CD14-positive monocyte (primary cell): ENCODE results near the gene DACT3. TPM values are rescaled to one million over a fixed set of nuclear protein-coding genes. Genes with fewer than 3 reads are reported as not detected.

Experiments
- DNase-seq, 3 donors: peaks; one replicate each; pipeline ENCODE4 v3.0.0-alpha.2; 2011 to 2022
- H2AFZ ChIP-seq: 2 replicates; pipeline ENCODE4 v1.6.0; 2012; ENCODE audit warnings: mild to moderate bottlenecking, low read depth, low read length, inconsistent platforms; ENCODE audit not compliant: insufficient read depth, poor library complexity, severe bottlenecking
- H3K27ac ChIP-seq, 2 donors: 1 replicate in 1 of 2; 2 replicates in 1 of 2; pipeline ENCODE4 v1.5.1; 2012 to 2013; ENCODE audit warnings: low read length in 2 of 2, control low read depth in 1 of 2, inconsistent platforms in 1 of 2, low read depth in 1 of 2, mild to moderate bottlenecking in 1 of 2
- H3K27me3 ChIP-seq, 2 donors: one replicate each; pipeline versions ENCODE4 v1.6.0 to v1.6.1; 2011 to 2013; ENCODE audit warnings: low read length in 2 of 2; ENCODE audit not compliant: control insufficient read depth in 2 of 2, insufficient read depth in 2 of 2
- H3K36me3 ChIP-seq, 2 donors: replicated peaks in 1 of 2; 1 replicate in 1 of 2; 2 replicates in 1 of 2; pipeline versions ENCODE4 v1.5.1 to v1.6.1; 2012 to 2013; ENCODE audit warnings: low read length in 2 of 2, control low read depth in 1 of 2, inconsistent platforms in 1 of 2, mild to moderate bottlenecking in 1 of 2; ENCODE audit not compliant: insufficient read depth in 2 of 2, control insufficient read depth in 1 of 2
- H3K4me1 ChIP-seq, 2 donors: 1 replicate in 1 of 2; 2 replicates in 1 of 2; pipeline versions ENCODE4 v1.5.1 to v1.6.1; 2012 to 2013; ENCODE audit warnings: low read length in 2 of 2, control low read depth in 1 of 2, inconsistent platforms in 1 of 2, mild to moderate bottlenecking in 1 of 2, moderate library complexity in 1 of 2; ENCODE audit not compliant: insufficient read depth in 2 of 2, control insufficient read depth in 1 of 2
- H3K4me2 ChIP-seq: replicated peaks from 2 replicates; pipeline ENCODE3; 2012; ENCODE audit warnings: low read length, moderate library complexity, mild to moderate bottlenecking; ENCODE audit not compliant: poor library complexity, severe bottlenecking; ENCODE audit errors: extremely low read depth
- H3K4me3 ChIP-seq, 3 experiments: fragments of 200-600 bp in 1 of 3; sonication (generic) in 1 of 3; replicated peaks in 1 of 3; 1 replicate in 2 of 3; 2 replicates in 1 of 3; pipeline ENCODE4 v1.5.1; 2011 to 2013; ENCODE audit warnings: low read length in 3 of 3, mild to moderate bottlenecking in 3 of 3, control low read depth in 2 of 3, low read depth in 2 of 3, inconsistent platforms in 1 of 3, moderate library complexity in 1 of 3
- H3K79me2 ChIP-seq: 2 replicates; pipeline ENCODE4 v1.6.0; 2012; ENCODE audit warnings: mild to moderate bottlenecking, control low read depth, inconsistent platforms, low read length, moderate library complexity; ENCODE audit not compliant: insufficient read depth
- H3K9ac ChIP-seq: 2 replicates; pipeline ENCODE4 v1.6.0; 2017; ENCODE audit warnings: low read length, mild to moderate bottlenecking; ENCODE audit not compliant: insufficient read depth, poor library complexity, severe bottlenecking
- H3K9me3 ChIP-seq, 2 donors: replicated peaks in 1 of 2; 1 replicate in 1 of 2; 2 replicates in 1 of 2; pipeline versions ENCODE4 v1.5.1 to v1.6.1; 2012 to 2013; ENCODE audit warnings: low read length in 2 of 2, control low read depth in 1 of 2; ENCODE audit not compliant: control insufficient read depth in 1 of 2, insufficient read depth in 1 of 2
- H4K20me1 ChIP-seq: 2 replicates; pipeline ENCODE4 v1.6.0; 2012; ENCODE audit warnings: mild to moderate bottlenecking, low read length, control low read depth, moderate library complexity; ENCODE audit not compliant: insufficient read depth
- H3K27ac Mint-ChIP-seq, 7 donors: one replicate each; pipeline ENCODE4 v1.8.0; 2020; ENCODE audit warnings: mild to moderate bottlenecking in 7 of 7, mixed read lengths in 7 of 7, moderate library complexity in 6 of 7, inconsistent platforms in 2 of 7
- H3K27me3 Mint-ChIP-seq, 3 donors: one replicate each; pipeline ENCODE4 v1.8.0; 2021 to 2022; ENCODE audit warnings: low read depth in 3 of 3, mild to moderate bottlenecking in 3 of 3, mixed read lengths in 3 of 3, moderate library complexity in 3 of 3, inconsistent platforms in 1 of 3
- H3K36me3 Mint-ChIP-seq, 2 donors: one replicate each; pipeline ENCODE4 v1.8.0; 2020; ENCODE audit warnings: mixed read lengths in 2 of 2, inconsistent platforms in 1 of 2, mild to moderate bottlenecking in 1 of 2
- H3K4me1 Mint-ChIP-seq: one replicate; pipeline ENCODE4 v1.8.0; 2020; ENCODE audit warnings: mild to moderate bottlenecking, mixed read lengths
- H3K4me3 Mint-ChIP-seq, 2 donors: one replicate each; pipeline ENCODE4 v1.8.0; 2020; ENCODE audit warnings: mild to moderate bottlenecking in 2 of 2, mixed read lengths in 2 of 2, moderate library complexity in 1 of 2
- H3K9me3 Mint-ChIP-seq, 7 donors: one replicate each; pipeline ENCODE4 v1.8.0; 2020 to 2022; ENCODE audit warnings: mixed read lengths in 7 of 7, mild to moderate bottlenecking in 6 of 7, moderate library complexity in 6 of 7, inconsistent platforms in 2 of 7
- whole genome bisulfite sequencing: methylation state at CpG from one replicate; pipeline ENCODE4 v1.1.5; 2013; ENCODE audit warnings: missing lambda C conversion rate; ENCODE audit not compliant: insufficient coverage; 5-methylcytosine and 5-hydroxymethylcytosine counted together
- intact Hi-C, 2 donors: fragments of 100-400 bp; cut with micrococcal nuclease; formaldehyde crosslinking; loops; one replicate each; pipeline versions ENCODE4 v1.15.0 to v1.15.1; 2023
- polyA plus RNA-seq, 3 donors: library from polyadenylated mRNA; depleted of rRNA in 1 of 3; unstranded in 2 of 3; stranded (reverse) in 1 of 3; fragments of 300-500 nt in 2 of 3; fragments of >200 nt in 1 of 3; fragmentation: Illumina TruSeq in 2 of 3; gene quantifications; 1 replicate in 2 of 3; 2 replicates in 1 of 3; pipeline ENCODE4 v1.2.3, GENCODE V29; 2012 to 2021
- TF ChIP-seq, protein P1 (sequence below): fragments of 200-600 bp; IDR thresholded peaks from one replicate; pipeline ENCODE4 v1.8.0; 2022; ENCODE audit warnings: antibody characterized with exemption, mild to moderate bottlenecking

Gene DACT3
- polyA plus RNA-seq, 3 donors, result 0.05 to 0.23 (median 0.09) TPM

DNA sequence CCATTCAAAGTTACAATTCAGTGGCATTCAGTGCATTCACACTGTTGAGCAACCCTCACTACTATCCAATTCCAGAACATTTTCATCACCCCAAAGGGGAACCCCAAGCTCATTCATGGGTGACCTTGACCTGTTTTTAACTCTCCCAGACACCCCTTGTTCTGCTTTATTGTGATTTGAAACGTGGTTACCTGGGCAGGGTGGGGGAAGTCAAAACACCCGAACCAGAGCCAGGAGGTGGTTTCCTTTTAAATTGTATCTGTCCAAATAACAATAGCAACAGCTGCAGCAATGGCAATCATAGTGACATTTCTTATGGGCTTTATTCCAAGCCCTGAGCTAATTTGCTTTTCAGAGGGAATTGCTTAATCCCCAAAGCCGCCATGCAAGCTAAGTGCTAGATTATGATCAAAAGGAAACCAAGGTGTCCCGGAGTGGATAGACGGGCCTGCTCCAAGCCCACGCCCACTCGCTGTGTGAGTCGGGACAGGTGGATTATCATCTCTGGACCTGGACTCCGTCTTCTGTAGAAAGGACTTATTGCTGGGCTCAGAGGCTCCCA lies 42.2 kb downstream of the DACT3 start:
- Histone ChIP-seq H3K27ac (peak overlapping the region; percentile 84 to 91), H3K79me2 (peaks cover 6% of the 10 kb centered on the region), H3K4me3 (peak overlapping the region in 1 of 3 experiments; percentile 43), H3K9me3 (no peaks in the 10 kb centered on the region), H3K4me2 (peak overlapping the region; percentile 48), H3K27me3 (peaks cover 0 to 12% of the 10 kb centered on the region in 2 donors), H3K4me1 (peaks cover 65 to 72% of the 10 kb centered on the region in 2 donors), H3K9ac (no peak overlapping the region), H3K36me3 (peaks cover 0 to 4% of the 10 kb centered on the region in 2 donors), H2AFZ (no peak overlapping the region), H4K20me1 (no peaks in the 10 kb centered on the region)
- peak overlapping the region; percentile 91 to 96 (median 94) for H3K27ac Mint-ChIP-seq
- intact Hi-C loops, result loop anchor here (5.0 to 10.0 kb wide), 2 partner anchors 96 to 114 kb away; partner anchors contain the start of gene PRKD2 (in 1 of the 2)
- H3K4me3 Mint-ChIP-seq, result peak overlapping the region; percentile 66 to 83
- TF ChIP-seq, protein P1, sequence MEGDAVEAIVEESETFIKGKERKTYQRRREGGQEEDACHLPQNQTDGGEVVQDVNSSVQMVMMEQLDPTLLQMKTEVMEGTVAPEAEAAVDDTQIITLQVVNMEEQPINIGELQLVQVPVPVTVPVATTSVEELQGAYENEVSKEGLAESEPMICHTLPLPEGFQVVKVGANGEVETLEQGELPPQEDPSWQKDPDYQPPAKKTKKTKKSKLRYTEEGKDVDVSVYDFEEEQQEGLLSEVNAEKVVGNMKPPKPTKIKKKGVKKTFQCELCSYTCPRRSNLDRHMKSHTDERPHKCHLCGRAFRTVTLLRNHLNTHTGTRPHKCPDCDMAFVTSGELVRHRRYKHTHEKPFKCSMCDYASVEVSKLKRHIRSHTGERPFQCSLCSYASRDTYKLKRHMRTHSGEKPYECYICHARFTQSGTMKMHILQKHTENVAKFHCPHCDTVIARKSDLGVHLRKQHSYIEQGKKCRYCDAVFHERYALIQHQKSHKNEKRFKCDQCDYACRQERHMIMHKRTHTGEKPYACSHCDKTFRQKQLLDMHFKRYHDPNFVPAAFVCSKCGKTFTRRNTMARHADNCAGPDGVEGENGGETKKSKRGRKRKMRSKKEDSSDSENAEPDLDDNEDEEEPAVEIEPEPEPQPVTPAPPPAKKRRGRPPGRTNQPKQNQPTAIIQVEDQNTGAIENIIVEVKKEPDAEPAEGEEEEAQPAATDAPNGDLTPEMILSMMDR, result no peak
- WGBS, result 37% methylated on average over 7 of the region's 9 CpGs
- peaks cover 27 to 30% (median 28%) of the 10 kb centered on the region in 3 donors for H3K27me3 Mint-ChIP-seq
- peak; percentile 65 to 83 (median 72) for DNase-seq
- H3K36me3 Mint-ChIP-seq, result peaks cover 24 to 26% of the 10 kb centered on the region in 2 donors
- H3K4me1 Mint-ChIP-seq, result peaks cover 63% of the 10 kb centered on the region
- H3K9me3 Mint-ChIP-seq, result peaks cover 0 to 5% (median 0%) of the 10 kb centered on the region in 7 donors

DNA sequence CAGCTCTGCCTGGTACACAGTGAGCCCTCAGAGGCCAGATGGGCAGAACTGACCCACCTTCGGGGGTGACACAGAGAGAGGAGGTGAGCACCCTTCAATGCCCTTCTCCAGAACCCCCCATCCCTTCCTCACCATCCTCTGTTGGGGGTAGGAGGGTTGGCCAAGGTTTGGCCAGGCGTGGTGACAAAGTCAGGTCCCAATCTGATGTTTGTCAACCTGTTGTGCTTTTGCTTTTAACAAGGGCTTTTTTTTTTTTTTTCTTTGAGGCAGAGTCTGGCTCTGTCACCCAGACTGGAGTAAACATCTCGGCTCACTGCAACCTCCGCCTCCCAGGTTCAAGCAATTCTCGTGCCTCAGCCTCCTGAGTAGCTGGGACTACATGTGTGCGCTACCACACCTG lies 43.4 kb downstream of the DACT3 start:
- no peak overlapping the region for H3K4me2 ChIP-seq
- no peak overlapping the region for H3K4me3 ChIP-seq
- peaks cover 0 to 14% of the 10 kb centered on the region in 2 donors for H3K27me3 ChIP-seq
- peak overlapping the region in 2 of 7 donors; percentile 77 to 85 for H3K27ac Mint-ChIP-seq
- TF ChIP-seq, protein P1, result no peak
- H3K4me1 Mint-ChIP-seq, result peaks cover 58% of the 10 kb centered on the region
- DNase-seq, result no peak
- WGBS, result 100% methylated on average over 3 of the region's 6 CpGs
- H3K4me1 ChIP-seq, result peaks cover 57 to 63% of the 10 kb centered on the region in 2 donors
- H4K20me1 ChIP-seq, result no peaks in the 10 kb centered on the region
- peaks cover 21 to 22% of the 10 kb centered on the region in 2 donors for H3K36me3 Mint-ChIP-seq
- peaks cover 28 to 36% (median 31%) of the 10 kb centered on the region in 3 donors for H3K27me3 Mint-ChIP-seq
- H3K36me3 ChIP-seq, result peaks cover 0 to 4% of the 10 kb centered on the region in 2 donors
- H3K4me3 Mint-ChIP-seq, result no peak overlapping the region
- peaks cover 0 to 5% (median 0%) of the 10 kb centered on the region in 7 donors for H3K9me3 Mint-ChIP-seq
- H3K79me2 ChIP-seq, result no peaks in the 10 kb centered on the region
- no peaks in the 10 kb centered on the region for H3K9me3 ChIP-seq
- no peak overlapping the region for H3K27ac ChIP-seq
- no peak overlapping the region for H3K9ac ChIP-seq
- no peak overlapping the region for H2AFZ ChIP-seq
- intact Hi-C loops, result loop anchor here (5.0 to 10.0 kb wide), 2 partner anchors 97 to 115 kb away; partner anchors contain the start of gene PRKD2 (in 1 of the 2)
